HG03139 (cell line): ENCODE data around the gene FMNL1.

Experiments used
- ATAC-seq: cut with Tn5 transposase; IDR thresholded peaks from one replicate; pipeline ENCODE4 v1.9.1; 2021; ENCODE audit not compliant: unreplicated experiment

The FMNL1 gene

DNA sequence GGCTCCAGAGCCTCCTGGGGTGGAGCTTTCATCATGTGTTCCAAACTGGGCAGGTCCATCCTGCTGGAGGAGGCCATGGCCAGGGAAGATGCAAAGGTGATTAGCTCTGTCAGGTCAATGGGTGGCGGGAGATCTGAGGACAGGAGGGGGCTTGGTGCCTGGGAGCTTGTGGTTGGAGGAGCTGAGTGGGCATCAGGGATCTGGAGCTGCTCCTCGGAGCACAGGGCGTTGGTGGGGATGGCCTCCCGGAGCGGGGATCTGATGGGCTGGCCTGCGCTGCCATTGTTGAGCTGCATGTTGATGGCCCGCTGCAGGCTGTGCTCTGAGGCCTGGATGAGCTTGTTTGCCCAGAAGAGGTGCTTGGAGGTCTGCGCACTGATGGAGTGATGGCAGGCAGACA, 33.7 kb downstream of the FMNL1 start:
- ATAC-seq: no peak

DNA sequence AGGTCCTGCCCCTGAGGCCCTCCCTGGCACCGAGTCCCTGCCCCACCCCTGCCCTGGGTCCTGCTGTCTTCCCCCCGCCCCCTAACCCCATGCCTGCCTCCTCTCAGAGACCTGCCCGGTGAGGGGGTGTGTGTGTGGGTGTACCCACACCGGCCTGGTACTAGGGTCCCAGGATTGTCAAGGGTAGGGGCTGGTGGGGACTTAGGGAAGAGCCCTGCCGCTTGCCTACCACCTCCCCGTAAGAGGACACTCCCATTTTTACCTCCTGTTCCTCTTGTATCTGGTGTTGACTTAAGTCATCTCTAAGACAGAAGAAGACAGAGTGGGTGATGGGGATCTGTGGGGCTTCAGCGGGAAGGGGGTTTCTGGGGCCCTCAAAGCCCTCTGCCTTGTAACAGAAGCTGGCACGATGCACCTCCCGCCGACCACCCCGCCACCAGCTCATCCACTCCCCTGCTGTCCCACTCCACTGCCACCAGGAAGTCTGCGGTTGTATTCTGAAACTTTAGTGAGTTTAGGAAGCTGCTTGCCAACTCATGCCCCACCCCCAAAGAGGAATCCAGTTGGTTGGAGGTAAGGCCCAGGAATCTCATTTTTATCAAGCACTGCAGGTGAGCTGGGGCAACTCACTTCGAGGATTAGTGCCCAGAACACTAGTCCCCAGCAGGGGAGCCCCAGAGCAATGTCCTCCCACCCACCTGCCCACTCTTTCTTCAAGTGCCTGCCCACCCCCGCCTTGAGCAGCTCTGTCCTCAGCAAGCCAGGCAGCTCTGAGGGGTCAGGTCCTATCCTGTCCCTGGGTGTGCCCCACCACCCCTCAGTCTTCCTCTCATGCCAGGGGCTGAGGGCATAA, 34.7 kb downstream of the FMNL1 start:
- ATAC-seq: no peak

DNA sequence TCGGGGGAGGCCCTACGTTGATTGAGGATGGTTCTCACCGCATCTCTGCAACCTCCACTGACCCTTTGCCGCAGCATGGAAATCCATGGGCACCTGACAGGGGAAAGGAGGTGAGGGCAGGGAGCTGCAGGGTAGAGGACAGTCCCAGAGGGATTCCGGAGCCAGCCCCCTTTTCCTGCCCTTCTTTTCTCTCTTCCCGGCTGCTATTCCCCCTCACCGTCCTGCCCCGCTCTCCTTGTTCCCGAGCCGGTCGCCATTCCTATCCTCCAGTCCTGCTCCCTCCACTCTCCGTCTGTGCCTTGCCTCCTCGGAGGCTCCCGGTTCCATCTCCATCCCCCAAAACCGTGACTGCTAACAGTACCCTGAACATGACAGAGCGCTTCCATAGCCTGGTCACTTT, 35.4 kb downstream of the FMNL1 start:
- no peak for ATAC-seq

DNA sequence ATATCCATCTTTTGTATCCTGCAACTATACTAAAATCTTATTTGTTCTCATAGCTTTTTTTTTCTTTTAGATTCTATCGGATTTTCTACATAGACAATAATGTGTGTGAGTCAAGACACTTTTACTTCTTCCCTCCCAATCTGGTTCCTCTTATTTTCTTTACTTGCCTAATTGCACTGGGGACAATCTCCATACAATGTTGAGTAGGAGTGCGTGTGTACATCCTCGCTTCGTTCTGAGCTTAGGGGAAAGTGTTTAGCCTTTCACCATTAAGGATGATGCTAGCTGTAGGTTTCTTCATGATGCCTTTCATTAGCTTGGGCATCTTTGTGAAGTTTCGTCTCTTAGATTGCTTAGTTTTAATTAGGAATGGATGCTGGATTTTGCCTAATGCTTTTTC, 37.3 kb downstream of the FMNL1 start:
- ATAC-seq: no peak

DNA sequence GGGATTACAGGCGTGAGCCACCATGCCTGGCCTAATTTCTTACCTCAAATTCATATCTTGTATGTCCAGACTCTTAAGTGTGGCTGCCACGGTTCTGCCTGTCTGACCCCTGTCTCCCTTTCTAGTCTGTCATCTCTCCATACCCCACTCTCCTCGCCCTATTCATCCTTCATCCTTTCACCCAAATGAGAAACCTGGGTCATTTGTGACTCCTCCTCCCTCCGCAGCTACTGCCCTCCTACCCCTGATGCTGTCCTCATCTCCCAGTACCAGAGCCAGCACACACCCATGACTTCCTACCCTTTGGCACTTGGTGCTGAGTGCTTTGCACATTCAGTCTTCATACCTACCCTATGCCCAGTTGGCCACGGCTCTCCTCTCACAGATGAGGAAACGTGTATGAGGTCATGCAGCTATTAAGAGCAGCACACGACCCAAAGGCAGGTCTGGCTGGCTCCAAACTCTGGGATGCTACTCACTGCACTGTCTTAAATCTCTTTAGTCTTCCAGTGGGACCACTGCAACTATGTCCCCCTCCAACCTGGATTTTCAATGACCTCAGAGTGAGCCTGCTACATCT, 38.6 kb downstream of the FMNL1 start:
- no peak for ATAC-seq

DNA sequence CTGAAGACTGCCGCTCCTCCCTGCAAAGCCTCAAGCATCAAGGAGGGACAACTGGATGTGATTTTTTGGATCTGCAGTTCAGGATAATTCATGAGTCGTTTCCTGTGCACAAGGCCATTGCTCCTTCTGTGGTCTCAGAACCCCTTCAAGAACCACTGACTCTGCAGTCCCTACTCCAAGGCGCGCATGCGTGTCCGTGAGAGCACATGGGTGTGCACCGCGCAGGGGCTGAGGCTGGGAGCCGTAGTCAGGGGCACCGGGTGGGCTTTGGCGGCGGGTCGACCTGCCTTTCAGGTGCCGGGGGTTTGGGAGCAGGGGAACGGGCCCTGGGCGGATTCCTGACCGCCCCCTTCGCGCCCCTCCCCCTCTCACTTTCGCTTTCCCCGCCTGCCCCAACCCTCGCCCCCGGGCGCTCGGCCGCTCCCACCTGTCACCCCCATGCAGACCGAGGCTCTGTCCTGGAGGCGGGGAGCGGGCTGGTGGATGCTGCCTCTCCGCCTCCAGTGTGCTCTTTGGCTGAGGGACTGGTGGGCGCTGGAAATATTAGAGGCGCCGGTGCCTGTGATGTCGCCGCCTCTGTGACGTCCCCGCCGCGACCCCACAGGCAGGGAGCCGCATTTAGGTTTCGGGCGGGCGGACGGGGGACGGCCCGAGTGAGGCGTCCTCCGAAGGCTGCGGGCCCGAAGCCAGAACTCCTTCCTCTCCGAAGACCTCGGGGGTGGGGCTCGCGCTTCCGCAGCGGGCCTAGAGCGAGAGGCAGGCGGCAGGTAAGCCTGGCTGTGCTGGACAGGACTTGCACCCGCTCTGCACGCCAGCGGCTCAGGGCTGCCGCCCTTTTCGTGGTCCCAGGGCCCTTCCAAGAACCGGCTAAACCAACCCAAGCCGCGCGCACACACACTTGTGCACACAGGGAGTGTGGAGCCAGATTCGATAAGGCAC, 40.2 kb downstream of the FMNL1 start, which contains the start of gene SPATA32:
SPATA32 (minus strand) TSS at position 518 of the 939 bp plus-strand sequence; CDS start at position 440, 78 bp downstream.
- no peak for ATAC-seq

DNA sequence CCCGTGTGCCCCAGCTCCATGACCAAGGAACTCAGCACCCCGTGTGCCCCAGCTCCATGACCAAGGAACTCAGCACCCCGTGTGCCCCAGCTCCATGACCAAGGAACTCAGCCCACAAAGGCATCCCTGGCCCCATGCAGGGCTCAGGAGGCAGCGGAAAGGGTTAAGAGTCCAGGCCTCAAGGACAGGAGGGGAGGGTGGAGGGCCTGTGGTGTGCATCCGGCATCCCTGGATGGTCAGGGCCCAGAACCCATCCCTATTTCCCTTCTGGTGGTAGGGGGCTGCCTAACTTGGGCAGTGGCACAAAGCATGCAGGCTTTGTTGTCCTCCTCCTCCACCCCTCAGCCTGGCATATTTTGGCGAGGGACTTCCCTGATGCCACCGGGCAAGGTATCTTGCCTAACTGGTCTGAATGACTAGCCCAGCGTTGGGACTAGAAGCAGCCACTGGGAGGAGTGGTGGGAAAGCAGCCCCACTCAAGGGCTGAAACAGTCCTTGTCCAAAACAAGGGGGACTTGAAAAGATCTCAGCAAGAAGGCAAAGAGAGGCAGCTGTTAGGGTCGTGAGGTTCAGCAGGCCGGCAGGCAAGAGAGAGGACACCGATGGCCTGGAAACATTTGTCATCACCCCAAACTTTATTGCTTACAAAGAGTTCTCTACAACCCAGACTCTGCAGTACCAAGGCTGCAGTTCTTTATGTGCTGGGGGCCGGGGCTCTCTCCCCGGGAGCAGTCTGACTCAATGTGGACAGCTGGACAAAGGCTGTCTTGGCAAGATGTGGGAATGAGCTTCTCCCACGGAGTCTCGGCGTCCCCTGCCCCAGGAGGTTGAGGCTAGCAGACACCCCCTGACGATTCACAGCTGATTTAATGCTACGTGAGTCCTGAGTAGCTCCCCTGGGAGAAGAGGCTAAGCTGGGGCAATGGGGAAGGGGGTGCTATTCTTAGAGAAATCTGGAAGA, 41.1 kb downstream of the FMNL1 start:
- no peak for ATAC-seq

DNA sequence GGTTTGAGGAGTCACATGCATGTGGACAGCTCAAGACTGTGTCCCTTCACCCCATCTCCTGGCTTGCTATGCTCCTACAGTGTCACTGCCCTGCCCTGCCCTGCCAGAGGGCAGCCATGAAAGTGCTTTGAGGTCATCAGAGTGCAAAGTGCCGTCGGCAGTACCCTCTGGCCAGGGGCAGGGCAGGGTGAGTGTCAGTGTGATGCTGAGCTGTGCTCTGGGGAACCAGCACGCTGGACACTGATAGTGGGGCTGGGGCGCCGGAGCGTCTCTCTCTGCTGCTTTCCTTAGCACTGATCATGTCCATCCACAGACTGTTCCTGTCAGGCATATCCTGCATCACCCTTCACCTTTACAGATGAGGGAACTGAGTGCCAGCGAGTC, 41.8 kb downstream of the FMNL1 start:
- no peak for ATAC-seq

DNA sequence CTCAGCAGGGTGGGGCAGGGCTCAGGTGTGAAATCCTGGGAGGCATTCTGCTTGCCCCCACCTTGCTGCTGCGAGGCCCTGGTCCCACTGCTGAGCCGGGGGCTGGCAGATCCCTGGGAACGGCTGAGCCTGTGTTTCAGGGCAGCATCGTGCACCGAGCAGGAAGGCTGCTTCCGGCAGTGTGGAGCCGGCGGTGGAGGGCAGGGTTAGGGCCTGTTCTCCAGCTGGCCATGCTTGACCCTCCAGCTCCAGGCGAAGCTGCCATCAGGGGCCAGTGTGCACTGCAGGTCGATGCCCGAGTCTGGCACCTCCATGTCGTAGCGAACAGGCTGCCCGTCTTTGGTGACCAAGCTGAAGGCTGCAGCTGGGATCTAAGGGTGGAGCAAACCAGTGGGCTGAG, 42.7 kb downstream of the FMNL1 start:
- ATAC-seq: no peak

DNA sequence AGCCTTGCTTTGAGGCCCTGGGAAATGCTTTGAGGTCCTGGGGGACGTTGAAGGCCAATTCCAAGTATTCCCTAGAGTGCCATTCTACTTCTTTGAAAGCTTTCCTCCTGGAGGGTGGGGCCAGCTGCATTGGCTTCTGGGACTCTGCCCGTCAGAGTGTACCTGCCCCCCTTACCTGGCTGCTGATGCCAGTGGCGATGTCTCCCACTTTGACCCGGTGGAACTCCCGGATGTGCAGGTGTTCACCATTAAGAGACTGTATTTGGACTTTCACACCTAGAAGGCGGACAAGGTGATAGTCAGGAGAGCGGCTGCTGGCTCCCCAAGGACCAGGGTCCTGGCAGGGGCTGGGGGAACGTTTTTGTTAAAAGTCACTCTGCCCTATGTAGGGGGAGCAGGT, 43.3 kb downstream of the FMNL1 start:
- no peak for ATAC-seq

DNA sequence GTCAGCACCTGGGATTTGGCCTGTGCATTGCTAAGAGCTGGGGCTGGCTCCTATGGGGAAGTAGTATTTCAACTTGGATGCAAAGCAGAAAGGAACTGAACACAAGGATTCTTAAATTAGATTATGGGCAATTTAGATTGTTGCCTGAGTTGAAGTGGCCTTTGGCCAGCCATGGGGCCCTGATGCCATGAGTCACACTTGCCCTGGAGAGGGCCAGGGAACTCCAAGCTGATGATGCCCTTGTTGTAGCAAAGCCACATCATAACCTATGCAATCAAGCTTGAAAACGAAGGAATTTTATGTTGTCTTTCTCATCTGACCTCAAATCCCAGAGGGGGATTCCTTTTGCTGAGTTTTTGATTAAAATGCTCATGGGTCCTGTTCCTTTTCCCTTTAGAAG, 44.1 kb downstream of the FMNL1 start:
- ATAC-seq: no peak

DNA sequence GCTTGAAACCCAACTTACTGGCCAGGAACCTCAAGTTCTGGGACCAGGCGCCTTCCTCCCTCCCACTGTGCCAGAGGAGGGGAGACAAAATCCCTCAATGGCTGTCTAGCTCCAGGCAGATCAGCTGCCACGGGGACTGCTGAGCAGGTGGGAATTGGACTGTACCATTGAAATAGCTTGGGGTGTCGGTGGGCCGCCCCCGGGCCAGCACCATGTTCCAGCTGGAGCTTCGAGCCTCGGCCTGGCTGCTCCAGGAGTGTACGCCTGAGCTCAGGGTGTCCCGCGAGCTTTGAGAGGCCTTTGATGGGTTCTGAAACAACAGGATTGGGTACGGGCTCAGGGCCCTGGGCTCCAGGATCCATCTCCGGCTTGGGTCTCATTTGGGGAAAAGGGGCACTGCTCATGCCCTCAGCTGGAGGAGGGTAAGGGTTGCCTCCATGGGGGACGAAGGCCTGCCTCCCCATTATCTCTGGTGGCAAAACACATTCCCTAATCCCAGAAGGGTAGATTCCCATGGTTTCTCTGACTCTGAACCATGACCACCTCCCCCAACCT, 44.8 kb downstream of the FMNL1 start:
- no peak for ATAC-seq

DNA sequence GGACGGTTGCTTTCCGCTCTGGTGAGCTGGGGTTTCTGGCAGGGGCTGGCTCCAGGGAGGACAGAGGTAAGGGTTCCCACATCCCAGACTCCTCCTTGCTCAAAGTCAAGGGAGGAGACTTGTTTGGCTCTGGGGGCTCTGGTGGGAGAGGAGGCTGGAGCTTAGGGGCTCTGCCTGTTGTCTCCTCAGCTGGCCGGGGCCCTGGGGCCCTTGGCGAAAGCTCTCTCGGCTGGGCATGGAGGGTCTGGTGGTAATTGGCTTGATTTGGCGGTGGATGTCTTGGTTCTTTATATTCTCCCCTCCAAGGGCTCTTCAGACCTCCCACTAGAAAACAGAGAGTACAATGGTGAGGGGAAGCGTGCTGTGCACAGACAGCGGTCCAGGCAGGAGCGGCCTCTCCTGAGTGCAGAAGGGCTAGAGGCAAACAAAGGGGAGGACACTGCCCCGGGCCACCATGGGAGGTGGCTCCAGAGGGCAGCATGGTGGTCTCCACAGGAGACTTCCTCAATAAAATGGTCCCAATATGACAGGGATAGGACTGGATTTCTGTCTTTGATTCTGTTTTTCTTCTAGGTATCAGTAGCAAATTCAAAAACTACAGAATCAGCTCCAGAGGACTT, 45.9 kb downstream of the FMNL1 start:
- no peak for ATAC-seq

DNA sequence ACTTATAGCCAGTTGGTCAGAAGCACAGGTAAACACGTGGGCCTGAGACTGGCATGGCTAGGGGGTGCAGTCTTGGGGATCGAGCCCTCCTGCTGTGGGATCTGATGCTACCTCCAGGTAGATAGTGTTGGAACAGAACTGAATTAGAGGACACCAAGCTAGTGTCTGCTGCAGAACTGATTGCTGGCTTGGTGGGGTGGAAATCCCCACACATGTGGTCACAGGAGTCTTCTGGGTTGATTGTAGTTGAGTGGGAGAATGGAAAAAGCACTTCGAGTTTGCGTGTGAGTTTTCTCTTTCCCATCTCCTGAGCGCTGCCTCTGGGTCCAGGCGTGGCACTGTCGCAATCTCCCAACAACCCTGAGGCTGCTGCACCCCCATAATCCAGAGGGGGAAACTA, 48.2 kb downstream of the FMNL1 start:
- no peak for ATAC-seq

DNA sequence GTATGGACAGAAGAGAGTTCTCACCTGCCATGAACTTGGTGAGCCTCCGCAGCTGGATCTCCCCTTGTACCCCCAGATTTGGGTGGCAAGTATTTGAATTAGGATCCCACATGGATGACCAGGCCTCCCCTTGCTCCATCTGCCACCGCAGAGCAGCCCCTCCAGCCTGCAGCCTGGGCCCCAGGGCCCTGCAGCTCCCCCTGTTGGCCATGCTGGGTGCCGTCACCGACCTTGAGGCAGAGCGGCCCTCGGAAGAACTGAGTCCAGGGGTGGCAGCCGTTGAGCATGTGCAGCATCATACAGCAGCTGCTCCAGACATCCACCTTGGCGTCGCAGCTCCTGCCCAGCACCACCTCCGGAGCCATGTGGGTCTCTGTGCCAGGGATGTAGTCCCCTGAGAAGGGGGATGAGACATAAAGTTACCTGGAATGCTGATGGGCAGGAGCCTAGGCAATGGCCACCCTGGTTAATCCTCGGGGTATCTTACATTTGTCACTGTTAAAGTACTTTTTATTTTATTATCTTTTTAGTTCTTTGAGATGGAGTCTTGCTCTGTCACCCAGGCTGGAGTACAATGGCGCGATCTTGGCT, 49.2 kb downstream of the FMNL1 start:
- ATAC-seq: no peak

DNA sequence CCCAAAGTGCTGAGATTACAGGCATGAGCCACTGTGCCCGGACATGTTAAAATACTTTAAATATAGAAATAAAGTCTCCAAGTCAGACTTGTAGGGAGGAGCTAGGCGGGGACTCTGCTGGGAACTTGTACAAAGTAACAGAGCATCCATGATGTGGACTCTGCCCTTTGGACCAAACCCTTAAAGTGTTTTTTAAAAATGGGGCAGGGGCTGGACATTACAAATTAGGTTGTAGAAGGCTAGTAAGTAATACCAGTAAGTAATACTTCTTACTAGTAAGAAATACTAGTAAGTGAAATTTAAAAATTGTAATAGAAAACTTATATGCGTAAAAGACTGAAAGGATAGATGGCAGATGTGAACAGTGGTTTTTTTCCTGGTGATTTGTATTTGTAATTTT, 49.9 kb downstream of the FMNL1 start:
- ATAC-seq: no peak

DNA sequence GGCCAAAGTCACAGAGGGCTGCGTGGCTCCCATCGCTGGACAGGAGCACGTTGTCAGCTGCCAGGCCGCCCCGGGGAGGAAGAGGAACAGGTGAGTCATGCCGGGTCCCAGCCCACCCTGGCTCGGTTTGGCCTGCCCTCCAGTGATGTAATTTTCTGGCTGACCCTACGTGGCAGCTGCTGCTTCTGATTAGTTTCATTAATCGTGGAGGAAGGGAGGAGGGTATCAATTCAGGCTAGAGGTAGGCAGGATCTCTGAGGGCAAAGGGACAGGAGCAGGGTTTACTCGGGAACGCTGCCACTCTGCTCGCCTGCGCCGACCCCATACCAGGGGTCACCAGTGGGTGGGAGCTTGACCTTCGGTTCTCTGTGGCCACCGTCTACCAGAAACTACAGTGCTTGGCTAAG, 51.9 kb downstream of the FMNL1 start:
- no peak for ATAC-seq

DNA sequence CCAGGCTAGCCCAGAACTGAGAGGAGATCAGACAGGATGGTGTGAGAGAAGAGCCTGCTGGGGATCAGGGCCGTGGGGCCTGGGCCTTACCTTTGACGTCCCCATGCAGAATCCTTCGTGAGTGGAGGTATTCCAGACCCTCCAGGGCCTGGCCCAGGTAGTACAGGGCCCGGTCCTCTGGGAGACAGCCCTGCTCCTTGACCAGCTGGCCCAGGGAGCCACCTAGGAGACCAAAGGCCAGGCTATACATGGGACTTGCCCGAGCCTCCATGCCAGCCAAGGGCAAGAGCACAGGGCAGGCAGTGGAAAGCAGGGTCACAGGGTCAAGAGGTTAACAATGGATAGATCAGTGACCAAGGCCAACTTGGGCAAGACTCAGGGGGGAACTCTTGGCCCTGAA, 52.3 kb downstream of the FMNL1 start:
- no peak for ATAC-seq

DNA sequence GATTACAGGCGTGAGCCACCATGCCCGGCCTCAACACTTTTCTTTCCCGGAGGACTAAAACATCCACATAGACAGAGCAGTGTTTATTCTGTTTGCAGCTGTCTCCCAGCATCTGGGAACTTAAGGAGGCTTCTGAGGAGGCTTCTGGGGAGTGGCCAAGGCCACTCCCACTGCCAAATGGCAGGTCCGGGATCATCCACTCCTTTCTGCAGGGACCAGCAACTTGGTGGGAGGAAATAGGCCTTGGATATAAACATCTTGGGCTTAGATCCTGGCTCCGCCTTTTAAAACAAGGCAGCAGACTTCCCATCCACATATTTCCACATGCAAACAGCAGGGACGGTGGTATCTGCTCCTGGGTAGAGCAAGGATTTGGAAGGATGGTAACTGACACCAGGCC, 54.3 kb downstream of the FMNL1 start:
- ATAC-seq: no peak
